Right renal cortex interstitium (tissue), 3 donors: Measurements from ENCODE around the gene LSAMP. TPM values are rescaled to one million over a fixed set of nuclear protein-coding genes. Genes with fewer than 3 reads are reported as not detected.
"Not testable (repeated sequence)": the region's sequence is repeated elsewhere in the genome, so short reads cannot be mapped to it uniquely, and the experiment has no call there.

Source experiments
- DNase-seq, 3 donors: peaks; one replicate each; pipeline ENCODE4 v3.0.0-alpha.2; 2013; ENCODE audit warnings: low read depth in 3 of 3, low spot score in 2 of 3
- polyA plus RNA-seq, 3 donors: library from polyadenylated mRNA; unstranded; fragments of 120-200 nt; gene quantifications; one replicate each; pipeline ENCODE4 v1.2.1, GENCODE V29; 2013; ENCODE audit not compliant: insufficient read length in 3 of 3

LSAMP gene
- polyA plus RNA-seq, 3 donors: 11.4 to 15.7 (median 12.8) TPM

- DNase-seq: no peak
Measured at GRCh38 chr3:115828401-115828800, 616.9 kb downstream of the LSAMP start.

GRCh38 chr3:115827495-115827894 is 617.8 kb downstream of the LSAMP start:
- DNase-seq: no peak

- DNase-seq: no peak
Measured at GRCh38 chr3:115825046-115825445, 620.2 kb downstream of the LSAMP start.

GRCh38 chr3:115823083-115823482 is 622.2 kb downstream of the LSAMP start:
- DNase-seq: no peak

- DNase-seq: no peak
Measured at GRCh38 chr3:115822579-115822978, 622.7 kb downstream of the LSAMP start.

- DNase-seq: peak; percentile 72 to 82 (median 80)
Measured at GRCh38 chr3:115819785-115820384, 625.4 kb downstream of the LSAMP start.

- DNase-seq: peak; percentile 39 to 52 (median 48)
Measured at GRCh38 chr3:115814778-115815380, 630.4 kb downstream of the LSAMP start.

GRCh38 chr3:115814006-115814405 is 631.3 kb downstream of the LSAMP start:
- DNase-seq: no peak

- no peak for DNase-seq
Measured at GRCh38 chr3:115808816-115809215, 636.5 kb downstream of the LSAMP start.

- DNase-seq: no peak
Measured at GRCh38 chr3:115808244-115808643, 637.0 kb downstream of the LSAMP start.

GRCh38 chr3:115806501-115806900 is 638.8 kb downstream of the LSAMP start:
- DNase-seq: no peak

GRCh38 chr3:115805520-115805919 is 639.8 kb downstream of the LSAMP start:
- DNase-seq: no peak

- no peak for DNase-seq
Measured at GRCh38 chr3:115804713-115805119, 640.6 kb downstream of the LSAMP start.

- DNase-seq: no peak
Measured at GRCh38 chr3:115804200-115804599, 641.1 kb downstream of the LSAMP start.

GRCh38 chr3:115803661-115804060 is 641.6 kb downstream of the LSAMP start:
- DNase-seq: no peak

GRCh38 chr3:115800489-115801075 is 644.7 kb downstream of the LSAMP start:
- no peak for DNase-seq

GRCh38 chr3:115800065-115800464 is 645.2 kb downstream of the LSAMP start:
- not testable (repeated sequence) for DNase-seq

GRCh38 chr3:115792206-115792955 is 652.9 kb downstream of the LSAMP start:
- no peak for DNase-seq

- not testable (repeated sequence) for DNase-seq
Measured at GRCh38 chr3:115791271-115792153, 653.8 kb downstream of the LSAMP start.

GRCh38 chr3:115790759-115791158 is 654.5 kb downstream of the LSAMP start:
- no peak for DNase-seq

- DNase-seq: no peak
Measured at GRCh38 chr3:115789481-115789880, 655.8 kb downstream of the LSAMP start.
